HL-60 (cell line): ENCODE results near the gene IGSF9.

ENCODE experiments used
- DNase-seq, 2 experiments: peaks; one replicate each; pipeline ENCODE4 v3.0.0-alpha.2; 2010 to 2020; ENCODE audit warnings: low read depth in 1 of 2, low spot score in 1 of 2
- H3K27ac ChIP-seq: fragments of 250-450 bp; sonication (Bioruptor Pico); replicated peaks from 2 replicates; pipeline ENCODE4 v1.5.1; 2020; ENCODE audit warnings: mild to moderate bottlenecking, moderate library complexity
- H3K27me3 ChIP-seq: fragments of 250-450 bp; sonication (Bioruptor Pico); 2 replicates; pipeline ENCODE4 v1.5.1; 2021; ENCODE audit warnings: mild to moderate bottlenecking, moderate library complexity; ENCODE audit not compliant: insufficient read depth, poor library complexity, severe bottlenecking
- H3K4me3 ChIP-seq: replicated peaks from 2 replicates; pipeline ENCODE4 v1.5.1; 2011; ENCODE audit warnings: mild to moderate bottlenecking, control low read depth, low read length; ENCODE audit not compliant: insufficient read depth
- GABPA ChIP-seq: IDR thresholded peaks from 2 replicates; pipeline ENCODE4 v1.6.1; 2012; ENCODE audit warnings: low read depth
- POLR2AphosphoS5 ChIP-seq: IDR thresholded peaks from 2 replicates; pipeline ENCODE4 v1.6.1; 2012; ENCODE audit warnings: low read depth
- SPI1 ChIP-seq: IDR thresholded peaks from 2 replicates; pipeline ENCODE4 v1.6.1; 2012; ENCODE audit warnings: low read depth, mild to moderate bottlenecking, borderline replicate concordance
- TF ChIP-seq, protein P1 (sequence below): IDR thresholded peaks from 2 replicates; pipeline ENCODE4 v1.6.1; 2012; ENCODE audit warnings: low read depth; ENCODE audit not compliant: insufficient replicate concordance
- TF ChIP-seq, protein P2 (sequence below): IDR thresholded peaks from one replicate; pipeline ENCODE4 v1.5.1; 2011; ENCODE audit warnings: low read length, control low read depth, inconsistent platforms; ENCODE audit not compliant: insufficient read depth

Gene IGSF9

DNA sequence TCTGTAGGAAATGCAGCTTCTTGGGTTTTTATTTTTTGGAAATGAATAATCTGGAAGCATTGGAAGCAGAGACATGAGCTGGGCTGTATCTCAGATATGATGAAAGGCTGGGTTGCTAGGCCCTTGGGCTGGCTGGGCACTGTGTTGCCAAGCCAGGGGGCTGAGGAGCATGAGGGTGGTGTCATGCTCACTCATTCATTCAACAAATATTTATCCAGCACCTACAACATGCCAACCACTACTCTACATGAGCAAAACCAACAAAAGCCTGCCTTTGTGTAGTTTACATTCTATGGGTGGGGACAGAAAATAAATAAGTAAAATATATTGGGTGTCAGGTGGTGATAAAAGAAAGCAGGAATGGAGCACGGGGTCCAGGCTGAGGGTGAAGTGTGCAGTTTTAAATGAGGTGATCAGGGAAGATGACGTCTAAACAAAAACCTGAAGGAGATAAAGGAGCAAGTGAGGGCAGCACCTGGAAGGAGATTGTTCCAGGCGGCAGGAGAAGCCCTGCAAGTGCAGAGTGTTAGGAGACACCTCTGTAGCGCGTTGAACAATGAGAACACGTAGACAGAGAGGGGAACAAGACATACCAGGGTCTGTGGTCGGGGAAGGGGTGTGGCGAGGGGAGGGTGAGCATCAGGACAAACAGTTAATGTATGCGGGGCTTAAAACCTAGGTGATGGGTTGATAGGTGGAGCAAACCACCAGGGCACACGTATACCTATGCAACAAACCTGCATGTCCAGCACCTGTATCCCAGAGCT is 31.0 kb downstream of the IGSF9 start:
- TF ChIP-seq POLR2AphosphoS5 (no peak), SPI1 (no peak), GABPA (no peak)
- TF ChIP-seq, protein P1, sequence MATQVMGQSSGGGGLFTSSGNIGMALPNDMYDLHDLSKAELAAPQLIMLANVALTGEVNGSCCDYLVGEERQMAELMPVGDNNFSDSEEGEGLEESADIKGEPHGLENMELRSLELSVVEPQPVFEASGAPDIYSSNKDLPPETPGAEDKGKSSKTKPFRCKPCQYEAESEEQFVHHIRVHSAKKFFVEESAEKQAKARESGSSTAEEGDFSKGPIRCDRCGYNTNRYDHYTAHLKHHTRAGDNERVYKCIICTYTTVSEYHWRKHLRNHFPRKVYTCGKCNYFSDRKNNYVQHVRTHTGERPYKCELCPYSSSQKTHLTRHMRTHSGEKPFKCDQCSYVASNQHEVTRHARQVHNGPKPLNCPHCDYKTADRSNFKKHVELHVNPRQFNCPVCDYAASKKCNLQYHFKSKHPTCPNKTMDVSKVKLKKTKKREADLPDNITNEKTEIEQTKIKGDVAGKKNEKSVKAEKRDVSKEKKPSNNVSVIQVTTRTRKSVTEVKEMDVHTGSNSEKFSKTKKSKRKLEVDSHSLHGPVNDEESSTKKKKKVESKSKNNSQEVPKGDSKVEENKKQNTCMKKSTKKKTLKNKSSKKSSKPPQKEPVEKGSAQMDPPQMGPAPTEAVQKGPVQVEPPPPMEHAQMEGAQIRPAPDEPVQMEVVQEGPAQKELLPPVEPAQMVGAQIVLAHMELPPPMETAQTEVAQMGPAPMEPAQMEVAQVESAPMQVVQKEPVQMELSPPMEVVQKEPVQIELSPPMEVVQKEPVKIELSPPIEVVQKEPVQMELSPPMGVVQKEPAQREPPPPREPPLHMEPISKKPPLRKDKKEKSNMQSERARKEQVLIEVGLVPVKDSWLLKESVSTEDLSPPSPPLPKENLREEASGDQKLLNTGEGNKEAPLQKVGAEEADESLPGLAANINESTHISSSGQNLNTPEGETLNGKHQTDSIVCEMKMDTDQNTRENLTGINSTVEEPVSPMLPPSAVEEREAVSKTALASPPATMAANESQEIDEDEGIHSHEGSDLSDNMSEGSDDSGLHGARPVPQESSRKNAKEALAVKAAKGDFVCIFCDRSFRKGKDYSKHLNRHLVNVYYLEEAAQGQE: no peak
- TF ChIP-seq, protein P2, sequence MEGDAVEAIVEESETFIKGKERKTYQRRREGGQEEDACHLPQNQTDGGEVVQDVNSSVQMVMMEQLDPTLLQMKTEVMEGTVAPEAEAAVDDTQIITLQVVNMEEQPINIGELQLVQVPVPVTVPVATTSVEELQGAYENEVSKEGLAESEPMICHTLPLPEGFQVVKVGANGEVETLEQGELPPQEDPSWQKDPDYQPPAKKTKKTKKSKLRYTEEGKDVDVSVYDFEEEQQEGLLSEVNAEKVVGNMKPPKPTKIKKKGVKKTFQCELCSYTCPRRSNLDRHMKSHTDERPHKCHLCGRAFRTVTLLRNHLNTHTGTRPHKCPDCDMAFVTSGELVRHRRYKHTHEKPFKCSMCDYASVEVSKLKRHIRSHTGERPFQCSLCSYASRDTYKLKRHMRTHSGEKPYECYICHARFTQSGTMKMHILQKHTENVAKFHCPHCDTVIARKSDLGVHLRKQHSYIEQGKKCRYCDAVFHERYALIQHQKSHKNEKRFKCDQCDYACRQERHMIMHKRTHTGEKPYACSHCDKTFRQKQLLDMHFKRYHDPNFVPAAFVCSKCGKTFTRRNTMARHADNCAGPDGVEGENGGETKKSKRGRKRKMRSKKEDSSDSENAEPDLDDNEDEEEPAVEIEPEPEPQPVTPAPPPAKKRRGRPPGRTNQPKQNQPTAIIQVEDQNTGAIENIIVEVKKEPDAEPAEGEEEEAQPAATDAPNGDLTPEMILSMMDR: no peak
- no peaks in the 10 kb centered on the region for H3K27me3 ChIP-seq
- no peak for DNase-seq
- no peak overlapping the region for H3K4me3 ChIP-seq
- no peak overlapping the region for H3K27ac ChIP-seq

- TF ChIP-seq, protein P1: no peak
- TF ChIP-seq POLR2AphosphoS5 (no peak), SPI1 (no peak), GABPA (no peak)
- TF ChIP-seq, protein P2: no peak
- DNase-seq: no peak
- H3K27me3 ChIP-seq: no peaks in the 10 kb centered on the region
- H3K27ac ChIP-seq: no peak overlapping the region
- H3K4me3 ChIP-seq: no peak overlapping the region
Measured at GRCh38 chr1:159913451-159914192, 31.8 kb downstream of the IGSF9 start.

DNA sequence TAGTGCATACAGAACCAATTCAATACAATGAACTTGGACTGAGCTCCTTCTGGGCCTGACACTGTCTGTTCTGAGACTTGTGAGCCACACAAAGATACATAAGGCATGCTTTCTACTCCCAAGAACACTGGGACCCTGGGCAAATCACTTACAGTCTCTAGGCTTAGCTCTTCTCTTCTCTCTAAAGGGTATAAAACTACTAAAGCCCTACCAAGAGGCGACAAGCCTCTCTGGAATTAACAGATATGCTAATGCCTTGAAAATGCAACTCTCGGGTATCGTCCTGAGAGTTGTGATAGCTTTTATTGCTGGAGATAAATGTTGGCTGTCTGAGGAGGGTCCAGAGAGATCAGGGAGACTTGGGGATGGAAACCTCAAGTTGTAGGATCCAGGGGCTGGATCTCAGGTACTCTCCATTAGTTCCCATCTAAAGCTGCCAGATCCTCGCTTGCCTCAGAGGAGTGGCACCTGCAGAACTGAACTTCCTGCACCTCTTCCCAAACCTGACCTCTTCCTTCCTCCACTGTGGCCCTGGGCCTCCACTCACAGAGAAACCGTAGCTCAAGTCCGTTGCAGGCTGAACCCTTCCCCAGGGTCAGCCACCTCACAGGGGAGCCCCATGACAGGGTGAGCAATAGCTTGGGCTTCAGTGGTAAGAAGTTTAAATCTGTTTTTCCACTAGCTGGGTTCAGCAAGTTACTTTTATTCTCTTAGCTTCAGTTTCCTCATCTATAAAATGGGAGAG is 33.9 kb downstream of the IGSF9 start:
- Histone ChIP-seq H3K4me3 (no peak overlapping the region), H3K27me3 (no peaks in the 10 kb centered on the region), H3K27ac (peak overlapping the region; percentile 93)
- DNase-seq: peak in 1 of 2 experiments; percentile 37
- TF ChIP-seq, protein P2: no peak
- TF ChIP-seq, protein P1: no peak
- no peak for TF ChIP-seq GABPA
- no peak for TF ChIP-seq SPI1
- no peak; the same call in 1 of the 2 replicates for TF ChIP-seq POLR2AphosphoS5
